ENCODE data around the gene DOLK.
A peak's percentile ranks its signal among the peaks of the same experiment; 100 is the strongest.

DOLK gene

DNA sequence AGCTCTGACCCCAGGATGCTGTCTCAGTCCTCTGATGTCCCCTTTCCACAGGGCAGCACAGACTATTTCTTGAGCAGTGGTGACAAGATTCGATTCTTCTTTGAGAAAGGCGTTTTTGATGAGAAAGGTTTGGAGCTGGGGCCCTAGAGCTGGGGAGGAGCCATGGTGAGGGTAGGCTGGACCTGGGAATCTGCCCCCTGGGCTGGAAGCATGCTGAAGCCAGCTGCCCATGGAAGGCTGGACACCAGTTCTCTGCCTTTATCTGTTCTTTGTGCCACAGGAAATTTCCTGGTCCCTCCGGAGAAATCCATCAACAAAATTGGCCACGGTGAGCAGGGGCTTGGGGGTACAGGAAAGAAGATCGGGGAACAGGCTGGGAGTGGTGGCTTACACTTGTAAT lies 13.7 kb downstream of the DOLK start:
- DNase-seq (ENCODE audit: low spot score), result no peak

GRCh38 chr9:128929560-128929959 lies 17.8 kb downstream of the DOLK start:
- no peak for DNase-seq (ENCODE audit: low spot score)

- DNase-seq (ENCODE audit: low spot score), result no peak
These were observed 18.8 kb downstream of the DOLK start for GRCh38 chr9:128928624-128929023.

- DNase-seq (ENCODE audit: low spot score), result peak; percentile 63
These were observed 19.5 kb downstream of the DOLK start for GRCh38 chr9:128927731-128928411.

- no peak for DNase-seq (ENCODE audit: low spot score)
These were observed 23.9 kb downstream of the DOLK start for GRCh38 chr9:128923493-128923883.

- no peak for DNase-seq (ENCODE audit: low spot score)
These were observed 25.3 kb downstream of the DOLK start for GRCh38 chr9:128921881-128922763.

- peak; percentile 91 for DNase-seq (ENCODE audit: low spot score)
These were observed 26.9 kb downstream of the DOLK start, which contains the start of gene PHYHD1 for GRCh38 chr9:128920381-128921058. Gene PHYHD1 (plus strand): TSS chr9:128920982. CDS start chr9:128922324, 1,342 bp downstream.

DNA sequence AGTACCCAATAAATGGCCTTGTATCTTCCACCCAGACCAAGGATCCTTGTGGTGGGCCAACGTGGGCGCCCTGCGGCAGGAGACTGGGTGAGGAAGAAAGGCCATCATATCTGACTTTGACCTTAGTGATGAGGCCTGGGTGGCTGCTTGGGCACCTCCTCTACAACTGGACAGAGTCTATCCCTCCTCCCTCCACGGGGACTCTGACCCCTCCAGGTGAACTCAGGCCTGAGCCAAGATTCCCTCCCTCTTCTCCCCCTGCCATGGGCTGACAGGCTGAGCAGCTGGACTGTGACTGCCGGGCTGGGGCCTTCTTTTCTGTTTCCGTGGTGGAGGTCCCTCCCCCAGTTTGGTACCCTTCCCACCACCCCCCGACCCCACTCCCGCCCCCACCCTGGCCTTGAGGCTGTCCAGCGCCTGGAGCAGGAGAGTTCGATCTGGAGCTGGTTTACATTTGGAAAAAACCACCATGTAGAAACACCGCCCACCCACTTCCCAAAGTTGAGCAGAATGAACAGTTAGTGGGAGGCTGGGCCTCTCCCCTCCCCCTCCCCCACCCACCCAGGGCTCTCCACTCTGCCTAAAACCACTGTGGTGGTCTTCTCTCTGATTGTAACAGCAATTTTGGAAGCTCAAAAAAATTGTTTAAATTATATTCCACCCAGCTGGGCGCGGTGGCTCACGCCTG lies 27.9 kb downstream of the DOLK start:
- DNase-seq (ENCODE audit: low spot score), result no peak

DNA sequence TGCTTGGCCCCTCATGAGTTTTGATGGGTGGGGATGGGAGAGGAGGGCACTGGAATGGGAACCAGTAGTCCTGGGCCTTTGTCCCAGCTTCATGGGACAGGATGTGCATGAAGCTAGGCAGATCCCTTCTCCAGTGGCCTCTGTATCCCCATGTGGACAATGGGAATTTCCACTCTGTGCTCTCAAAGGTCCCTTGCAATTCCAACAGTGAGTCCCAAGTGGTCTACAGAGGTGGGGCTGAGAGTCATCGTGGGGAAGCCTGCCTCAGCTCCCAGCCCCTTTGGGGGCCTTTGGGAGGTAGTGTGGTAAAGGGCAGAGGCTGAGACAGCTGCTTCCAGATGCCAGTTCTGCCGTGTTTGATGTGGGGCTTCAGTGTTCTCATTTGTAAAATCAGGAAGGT lies 28.5 kb downstream of the DOLK start:
- DNase-seq (ENCODE audit: low spot score), result no peak

GRCh38 chr9:128917151-128917849 lies 30.1 kb downstream of the DOLK start:
- DNase-seq (ENCODE audit: low spot score), result peak; percentile 71

- DNase-seq (ENCODE audit: low spot score), result no peak
These were observed 30.7 kb downstream of the DOLK start for GRCh38 chr9:128916745-128917144.

- no peak for DNase-seq (ENCODE audit: low spot score)
These were observed 31.2 kb downstream of the DOLK start for GRCh38 chr9:128916204-128916603.

- DNase-seq (ENCODE audit: low spot score), result no peak
These were observed 33.2 kb downstream of the DOLK start for GRCh38 chr9:128913995-128914772.

DNA sequence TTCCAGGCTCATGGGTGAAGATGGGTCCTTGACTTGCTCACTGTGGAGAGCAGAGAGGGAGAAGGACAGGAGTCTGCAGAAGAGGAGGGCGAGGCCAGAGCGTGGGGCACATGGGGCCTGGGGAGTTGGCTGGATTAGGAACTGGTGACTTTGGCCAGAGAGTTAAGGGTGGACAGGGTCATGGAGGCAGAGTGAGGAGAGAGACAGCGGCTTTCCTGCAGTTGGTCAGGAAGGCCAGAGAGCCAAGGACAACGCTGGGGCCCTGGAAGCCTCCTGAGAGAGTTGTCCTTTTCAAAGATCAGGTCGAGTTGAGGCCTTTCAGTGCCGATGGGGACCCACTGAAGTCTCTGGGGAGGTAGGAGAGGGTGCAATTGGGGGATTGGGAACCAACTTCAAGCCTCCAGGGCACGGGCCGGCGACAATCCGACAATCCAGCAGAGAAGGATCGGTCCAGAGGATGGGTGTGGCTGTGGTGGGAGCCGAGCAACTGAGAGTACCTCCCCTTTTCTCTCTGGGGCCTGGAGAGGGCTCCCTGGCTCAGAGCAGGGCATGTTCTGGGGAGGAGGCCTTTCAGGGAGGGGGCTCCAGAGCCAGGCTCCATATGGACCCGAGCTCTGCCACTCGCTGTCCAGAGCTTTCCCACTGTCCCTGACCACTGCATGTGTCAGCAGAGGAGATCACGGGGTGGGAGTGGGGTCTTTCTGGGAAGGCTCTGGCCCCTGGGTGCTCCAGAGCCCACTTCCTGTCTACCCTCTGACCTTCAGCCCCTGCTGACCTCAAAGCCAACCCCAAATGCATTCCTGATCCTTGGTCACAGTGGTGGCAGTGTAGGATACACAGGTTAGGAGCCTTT lies 34.1 kb downstream of the DOLK start:
- no peak for DNase-seq (ENCODE audit: low spot score)

DNA sequence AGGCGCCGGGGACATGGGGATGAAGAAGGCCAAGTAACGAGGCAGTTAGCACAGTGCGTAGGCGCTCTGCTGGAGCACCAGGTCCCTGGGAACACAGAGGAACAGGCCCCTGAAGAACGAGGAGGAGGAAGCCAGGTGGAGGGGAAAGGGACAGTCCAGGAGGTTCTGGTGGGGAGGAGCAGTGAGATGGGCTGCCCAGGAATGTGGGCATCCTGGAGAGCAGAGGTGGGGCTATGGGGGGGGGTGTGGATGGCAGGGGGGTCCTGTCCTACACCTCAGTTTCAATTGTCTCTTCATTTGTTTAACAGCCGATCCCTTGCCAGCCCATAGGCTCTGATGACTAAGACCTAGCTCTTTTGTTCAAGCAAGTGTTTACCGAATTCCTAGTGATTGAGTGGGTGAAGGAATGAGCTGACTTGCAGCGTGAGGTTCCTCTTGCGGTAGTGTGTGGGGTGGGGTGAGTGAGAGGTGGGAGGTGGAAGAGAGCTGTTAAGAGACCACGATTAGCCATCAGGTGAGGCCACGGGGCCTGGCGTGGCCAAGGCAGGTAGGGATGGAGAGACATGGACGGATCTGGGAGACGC lies 35.0 kb downstream of the DOLK start:
- DNase-seq (ENCODE audit: low spot score), result no peak

DNA sequence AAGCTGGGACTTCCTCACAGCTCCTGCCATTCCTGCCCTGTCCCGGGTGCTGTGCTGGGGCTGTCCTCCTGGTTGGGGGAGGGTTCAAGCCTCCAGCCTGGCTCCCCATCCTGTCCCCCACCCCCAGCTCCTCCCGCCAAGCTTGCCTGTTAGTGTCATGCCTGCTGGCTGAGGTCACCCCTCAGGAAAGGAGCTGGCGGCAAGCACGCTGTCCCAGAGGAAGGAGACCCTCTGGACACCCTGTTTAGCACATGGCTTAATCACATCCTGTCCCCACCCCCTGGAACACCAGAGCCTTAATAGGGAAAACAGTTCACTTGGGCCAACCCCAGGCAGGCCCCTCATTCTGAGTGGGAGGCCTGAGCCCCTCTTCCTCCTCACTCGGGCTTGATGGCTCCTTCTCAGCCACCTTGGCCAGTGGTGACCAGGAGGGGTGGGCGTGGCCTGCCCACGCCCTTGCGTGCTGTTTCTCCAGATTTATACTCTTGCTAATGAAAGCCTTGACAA lies 35.8 kb downstream of the DOLK start:
- DNase-seq (ENCODE audit: low spot score), result no peak

- no peak for DNase-seq (ENCODE audit: low spot score)
These were observed 36.5 kb downstream of the DOLK start for GRCh38 chr9:128910906-128911305.

GRCh38 chr9:128909859-128910258 lies 37.5 kb downstream of the DOLK start:
- no peak for DNase-seq (ENCODE audit: low spot score)

DNA sequence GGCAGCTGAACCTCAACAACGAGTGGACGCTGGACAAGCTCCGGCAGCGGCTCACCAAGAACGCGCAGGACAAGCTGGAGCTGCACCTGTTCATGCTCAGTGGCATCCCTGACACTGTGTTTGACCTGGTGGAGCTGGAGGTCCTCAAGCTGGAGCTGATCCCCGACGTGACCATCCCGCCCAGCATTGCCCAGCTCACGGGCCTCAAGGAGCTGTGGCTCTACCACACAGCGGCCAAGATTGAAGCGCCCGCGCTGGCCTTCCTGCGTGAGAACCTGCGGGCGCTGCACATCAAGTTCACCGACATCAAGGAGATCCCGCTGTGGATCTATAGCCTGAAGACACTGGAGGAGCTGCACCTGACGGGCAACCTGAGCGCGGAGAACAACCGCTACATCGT lies 39.0 kb downstream of the DOLK start:
- DNase-seq (ENCODE audit: low spot score), result no peak
